ENCODE measurements around the gene S100A12. TPM values are rescaled to one million over a fixed set of nuclear protein-coding genes. Genes with fewer than 3 reads are reported as not detected.

Gene S100A12
- total and polyA plus RNA-seq, 2 donors (not counting 3 experiments of a cell fraction or from before 2014, with no cell fraction given): not detected

GRCh38 chr1:153404086-153404635 lies 28.7 kb upstream of the S100A12 start:
- Histone ChIP-seq H3K9me3 (replicated peaks; ENCODE audit: control insufficient read depth, insufficient read depth, low read length) (no peaks in the 10 kb centered on the region), H3K4me3 (replicated peaks in 1 of 3; ENCODE audit: insufficient read depth in 1 of 3, low read depth in 1 of 3, low read length in 3 of 3) (no peak overlapping the region), H3K9ac (replicated peaks; ENCODE audit: extremely low read depth, insufficient read depth, low read length) (no peak overlapping the region), H4K20me1 (replicated peaks; ENCODE audit: control insufficient read depth, extremely low read depth, insufficient read depth, low read length) (no peaks in the 10 kb centered on the region), H3K4me2 (ENCODE audit: insufficient read depth, low read length) (no peak overlapping the region), H3K79me2 (ENCODE audit: control insufficient read depth, insufficient read depth, low read length) (no peaks in the 10 kb centered on the region), H2AFZ (ENCODE audit: low read depth, low read length) (no peak overlapping the region), H3K4me1 (ENCODE audit: control insufficient read depth, extremely low read depth, insufficient read depth, low read length) (no peaks in the 10 kb centered on the region), H3K9me1 (replicated peaks; ENCODE audit: control insufficient read depth, extremely low read depth, insufficient read depth, low read length) (no peaks in the 10 kb centered on the region), H3K27ac (ENCODE audit: insufficient read depth, low read depth, low read length) (no peak overlapping the region), H3K27me3 (ENCODE audit: control insufficient read depth in 2 of 2, insufficient read depth in 2 of 2, low read length in 2 of 2) (peaks cover 0 to 2% of the 10 kb centered on the region in 2 experiments), H3K36me3 (ENCODE audit: control insufficient read depth in 2 of 2, extremely low read depth in 1 of 2, insufficient read depth in 2 of 2, low read length in 2 of 2) (no peaks in the 10 kb centered on the region)
- TF ChIP-seq JUN (IDR thresholded peaks at IDR 0.05; ENCODE audit: borderline replicate concordance, insufficient read depth, insufficient read length, low read depth) (no peak), MAX (IDR thresholded peaks at IDR 0.05; ENCODE audit: insufficient read depth, insufficient read length) (no peak), POLR2A (IDR thresholded peaks at IDR 0.05; ENCODE audit: low read depth, low read length) (no peak), POLR2AphosphoS5 (IDR thresholded peaks at IDR 0.05; ENCODE audit: insufficient read depth, low read depth, low read length) (no peak), GATA2 (IDR thresholded peaks at IDR 0.05; ENCODE audit: insufficient read depth, insufficient read length, low read depth, low read length) (no peak), MYC (IDR thresholded peaks at IDR 0.05; ENCODE audit: low read depth, low read length) (no peak), FOS (IDR thresholded peaks at IDR 0.05; ENCODE audit: borderline replicate concordance, insufficient read depth, low read length) (no peak), EZH2 (IDR thresholded peaks at IDR 0.05; ENCODE audit: borderline replicate concordance, low read depth, low read length, severe bottlenecking) (no peak), CTCF (IDR thresholded peaks at IDR 0.05; ENCODE audit: extremely low read depth in 1 of 2, insufficient read depth in 1 of 2, low read depth in 1 of 2, low read length in 2 of 2) (no peak)
- dilution Hi-C loops (cut with MboI; ENCODE audit: extremely low pct_ligation_motif_present, low sequenced_read_pairs) (no loop called here), intact Hi-C loops (cut with micrococcal nuclease) (loop anchor here (2.0 kb wide), 1 partner anchor 51 kb away; no protein-coding TSS in a partner anchor)
- no TSS peak for BruUV-seq (replicated peaks)
- DNase-seq (ENCODE audit: low read depth, low spot score) (no peak), FAIRE-seq (no peak)
- ChIA-PET POLR2A (no interaction called here), CTCF (interaction anchor here (1.0 to 2.5 kb wide), 2 partner anchors 9 to 50 kb away, joined by 3 to 5 read pairs; no protein-coding TSS in a partner anchor)
